HCT116 (cell line): ENCODE data around the gene SERPINB4. TPM values are rescaled to one million over a fixed set of nuclear protein-coding genes. Genes with fewer than 3 reads are reported as not detected.

Source experiments
- ATAC-seq: fragments of 200-7000 bp; cut with Tn5 transposase; 2 replicates; pipeline ENCODE4 v1.9.1; 2020; ENCODE audit warnings: mild to moderate bottlenecking, moderate library complexity
- BruUV-seq: library from RNA; stranded (reverse); fragments of 400-500 nt; replicated peaks from 2 replicates; lab custom pipeline; 2021; lab: Mats Ljungman, UMichigan
- CTCF ChIA-PET: fragments of 300-600 bp; sonication (Branson Sonifier 250); formaldehyde crosslinking; loops from one replicate; lab custom pipeline; 2021; ENCODE audit warnings: antibody characterized with exemption; lab: Charles Lee
- POLR2A ChIA-PET: fragments of 300-600, 350-600 bp; sonication (Branson Sonifier 250); formaldehyde crosslinking; loops from one replicate; lab custom pipeline; 2021; ENCODE audit warnings: antibody characterized with exemption; lab: Charles Lee
- RAD21 ChIA-PET, 2 experiments: fragments of 300-600 bp; sonication (Branson Sonifier 250); formaldehyde crosslinking; loops; one replicate each; lab custom pipeline; 2023; ENCODE audit warnings: low total read pairs in 2 of 2; ENCODE audit not compliant: uncharacterized antibody in 2 of 2, unreplicated experiment in 2 of 2, low non-redundant PET in 1 of 2; lab: Charles Lee
- DNase-seq: peaks from one replicate; pipeline ENCODE4 v3.0.0-alpha.2; 2010; ENCODE audit warnings: low read depth, low spot score
- H2AFZ ChIP-seq: fragments of 200-600 bp; shearing (Covaris generic), sonication (generic); 2 replicates; pipeline ENCODE4 v1.6.1; 2017; ENCODE audit warnings: low read depth, mixed run types, mixed read lengths, antibody characterized with exemption, low read length; ENCODE audit not compliant: poor library complexity, severe bottlenecking
- H3K27ac ChIP-seq: 2 replicates; pipeline ENCODE4 v1.5.1; 2012; ENCODE audit warnings: low read depth, low read length
- H3K27me3 ChIP-seq: fragments of 200-600 bp; sonication (generic); 2 replicates; pipeline ENCODE4 v1.6.1; 2016; ENCODE audit warnings: mixed run types, low read length, mixed read lengths; ENCODE audit not compliant: insufficient read depth
- H3K36me3 ChIP-seq, 2 experiments: fragments of 200-500 bp in 1 of 2; fragments of 200-600 bp in 1 of 2; sonication (Bioruptor generic) in 1 of 2; sonication (generic) in 1 of 2; 2 replicates each; pipeline versions ENCODE4 v1.5.1 to v1.6.1; 2014 to 2016; ENCODE audit warnings: low read length in 2 of 2, inconsistent platforms in 1 of 2, mixed read lengths in 1 of 2, mixed run types in 1 of 2; ENCODE audit not compliant: insufficient read depth in 2 of 2, control insufficient read depth in 1 of 2
- H3K4me1 ChIP-seq, 2 experiments: fragments of 200-600 bp in 1 of 2; sonication (generic) in 1 of 2; 2 replicates each; pipeline versions ENCODE4 v1.5.1 to v1.6.1; 2012 to 2017; ENCODE audit warnings: low read length in 2 of 2, inconsistent platforms in 1 of 2, mild to moderate bottlenecking in 1 of 2, mixed read lengths in 1 of 2, mixed run types in 1 of 2, moderate library complexity in 1 of 2; ENCODE audit not compliant: insufficient read depth in 2 of 2, control insufficient read depth in 1 of 2
- H3K4me2 ChIP-seq: fragments of 200-600 bp; sonication (generic); 2 replicates; pipeline ENCODE4 v1.6.1; 2017; ENCODE audit warnings: mixed run types, low read length, mixed read lengths
- H3K4me3 ChIP-seq, 2 experiments: fragments of 200-600 bp in 1 of 2; sonication (generic) in 1 of 2; replicated peaks in 1 of 2; 2 replicates each; pipeline ENCODE4 v1.5.1; 2011 to 2016; ENCODE audit warnings: low read length in 2 of 2, control low read depth in 1 of 2, low read depth in 1 of 2, mild to moderate bottlenecking in 1 of 2, mixed read lengths in 1 of 2, mixed run types in 1 of 2
- H3K79me2 ChIP-seq: fragments of 200-600 bp; sonication (generic); 2 replicates; pipeline ENCODE4 v1.6.1; 2017; ENCODE audit warnings: mild to moderate bottlenecking, mixed run types, low read length, moderate library complexity, mixed read lengths; ENCODE audit not compliant: insufficient read depth
- H3K9ac ChIP-seq: fragments of 200-600 bp; sonication (generic); 2 replicates; pipeline ENCODE4 v1.6.1; 2016; ENCODE audit warnings: low read length, mixed read lengths
- H3K9me2 ChIP-seq: fragments of 200-600 bp; sonication (generic), shearing (Covaris generic); 2 replicates; pipeline ENCODE4 v1.6.1; 2017; ENCODE audit warnings: mixed run types, mild to moderate bottlenecking, moderate library complexity; ENCODE audit not compliant: insufficient read depth
- H3K9me3 ChIP-seq, 2 experiments: fragments of 200-500 bp in 1 of 2; fragments of 200-600 bp in 1 of 2; sonication (Bioruptor generic) in 1 of 2; sonication (generic) in 1 of 2; 2 replicates each; pipeline ENCODE4 v1.6.1; 2014 to 2017; ENCODE audit warnings: low read length in 2 of 2, mixed read lengths in 2 of 2, inconsistent platforms in 1 of 2, low read depth in 1 of 2, mild to moderate bottlenecking in 1 of 2, mixed run types in 1 of 2, moderate library complexity in 1 of 2; ENCODE audit not compliant: control insufficient read depth in 1 of 2, insufficient read depth in 1 of 2
- H4K20me1 ChIP-seq: fragments of 200-600 bp; sonication (generic), shearing (Covaris generic); 2 replicates; pipeline ENCODE4 v1.6.1; 2017; ENCODE audit warnings: mixed run types, mild to moderate bottlenecking, moderate library complexity; ENCODE audit not compliant: insufficient read depth
- ATF3 ChIP-seq: IDR thresholded peaks from 2 replicates; pipeline ENCODE4 v1.6.1; 2012
- CTCF ChIP-seq, 3 experiments: fragments of 200-600 bp in 1 of 3; sonication (generic) in 1 of 3; IDR thresholded peaks in 2 of 3; conservative IDR thresholded peaks in 1 of 3; 2 replicates each; pipeline ENCODE4 v1.5.1; 2012 to 2017; ENCODE audit warnings: low read depth in 2 of 3, low read length in 2 of 3, antibody characterized with exemption in 1 of 3, borderline replicate concordance in 1 of 3, control low read depth in 1 of 3, mild to moderate bottlenecking in 1 of 3, mixed read lengths in 1 of 3, mixed run types in 1 of 3, moderate library complexity in 1 of 3; ENCODE audit not compliant: insufficient read depth in 1 of 3
- EGR1 ChIP-seq: IDR thresholded peaks from 2 replicates; pipeline ENCODE4 v1.6.1; 2012; ENCODE audit warnings: low read depth
- ELF1 ChIP-seq: IDR thresholded peaks from 2 replicates; pipeline ENCODE4 v1.6.1; 2012; ENCODE audit warnings: low read depth, borderline replicate concordance
- EZH2 ChIP-seq: fragments of 200-600 bp; sonication (generic); IDR thresholded peaks from 2 replicates; pipeline ENCODE4 v1.6.1; 2017; ENCODE audit warnings: antibody characterized with exemption, mixed run types
- FOSL1 ChIP-seq: IDR thresholded peaks from 2 replicates; pipeline ENCODE4 v1.6.1; 2012; ENCODE audit warnings: low read depth
- MAX ChIP-seq: IDR thresholded peaks from 2 replicates; pipeline ENCODE4 v1.6.1; 2012
- RAD21 ChIP-seq: IDR thresholded peaks from 2 replicates; pipeline ENCODE4 v1.6.1; 2012; ENCODE audit warnings: low read depth, mild to moderate bottlenecking
- REST ChIP-seq: IDR thresholded peaks from 2 replicates; pipeline ENCODE4 v1.6.1; 2012; ENCODE audit warnings: low read depth
- SIN3A ChIP-seq: IDR thresholded peaks from 2 replicates; pipeline ENCODE4 v1.6.1; 2012; ENCODE audit warnings: low read depth
- SP1 ChIP-seq: IDR thresholded peaks from 2 replicates; pipeline ENCODE4 v1.6.1; 2012; ENCODE audit warnings: low read depth
- TCF7L2 ChIP-seq: IDR thresholded peaks from 2 replicates; pipeline ENCODE4 v1.7.0; 2011; ENCODE audit warnings: borderline replicate concordance, inconsistent platforms; ENCODE audit not compliant: insufficient read depth, insufficient read length; ENCODE audit errors: extremely low read depth
- YY1 ChIP-seq: IDR thresholded peaks from 2 replicates; pipeline ENCODE4 v1.6.1; 2011; ENCODE audit warnings: low read length, low read depth, moderate library complexity, mild to moderate bottlenecking; ENCODE audit not compliant: insufficient replicate concordance; ENCODE audit errors: extremely low read depth
- ZBTB33 ChIP-seq: IDR thresholded peaks from 2 replicates; pipeline ENCODE4 v1.6.1; 2011; ENCODE audit warnings: mild to moderate bottlenecking, low read length, moderate library complexity; ENCODE audit not compliant: insufficient replicate concordance; ENCODE audit errors: extremely low read depth
- ZFX ChIP-seq: fragments of 450-650 bp; IDR thresholded peaks from 2 replicates; pipeline ENCODE4 v1.6.1; 2017
- intact Hi-C: fragments of 100-400 bp; cut with micrococcal nuclease; formaldehyde crosslinking; loops from 2 replicates; pipeline ENCODE4 v1.10.0; 2022
- total RNA-seq: library from RNA; stranded (reverse); gene quantifications from one replicate; pipeline ENCODE4 v1.2.1, GENCODE V29; 2021; ENCODE audit not compliant: unreplicated experiment

SERPINB4 gene
- total RNA-seq, 1 experiment from 2014 or later: not detected

- no peak overlapping the region for H2AFZ ChIP-seq
- H3K79me2 ChIP-seq: no peaks in the 10 kb centered on the region
- no TSS peak for BruUV-seq
- no peaks in the 10 kb centered on the region for H4K20me1 ChIP-seq
- no peak overlapping the region for H3K4me2 ChIP-seq
- H3K36me3 ChIP-seq: no peaks in the 10 kb centered on the region
- H3K9me2 ChIP-seq: no peaks in the 10 kb centered on the region
- ChIA-PET RAD21 (no interaction called here), CTCF (no interaction called here), POLR2A (no interaction called here)
- H3K27ac ChIP-seq: no peak overlapping the region
- no peak overlapping the region for H3K9ac ChIP-seq
- no peaks in the 10 kb centered on the region for H3K27me3 ChIP-seq
- ATAC-seq (no peak), DNase-seq (no peak)
- no peak overlapping the region for H3K4me3 ChIP-seq
- intact Hi-C loops: no loop called here
- H3K4me1 ChIP-seq: no peaks in the 10 kb centered on the region
- H3K9me3 ChIP-seq: peaks cover 5 to 29% of the 10 kb centered on the region in 2 experiments; a peak in 3 of 4 replicates
- no peak for TF ChIP-seq EZH2
- TF ChIP-seq TCF7L2: no peak
- TF ChIP-seq ZFX: no peak
- TF ChIP-seq ZBTB33: no peak
- no peak for TF ChIP-seq MAX
- no peak for TF ChIP-seq REST
- no peak for TF ChIP-seq SIN3A
- no peak for TF ChIP-seq ATF3
- no peak for TF ChIP-seq EGR1
- TF ChIP-seq RAD21: no peak
- no peak for TF ChIP-seq FOSL1
- no peak for TF ChIP-seq YY1
- TF ChIP-seq SP1: no peak
- no peak for TF ChIP-seq CTCF (IDR thresholded peaks at IDR 0.05 in 2 of 3, conservative IDR thresholded peaks at IDR 0.05 in 1 of 3; ENCODE audit: borderline replicate concordance in 1 of 3, insufficient read depth in 1 of 3, low read depth in 2 of 3, low read length in 2 of 3)
- no peak for TF ChIP-seq ELF1
- TF ChIP-seq, all 23 proteins: peak for 0
Measured at GRCh38 chr18:63627819-63628218, 16.2 kb downstream of the SERPINB4 start.
